Islet precursor cell (in vitro differentiated cells): ENCODE results near the gene CNTN1.

Experiments
- DNase-seq: peaks from one replicate; pipeline ENCODE4 v3.0.0-alpha.2; 2018

The CNTN1 gene

DNA sequence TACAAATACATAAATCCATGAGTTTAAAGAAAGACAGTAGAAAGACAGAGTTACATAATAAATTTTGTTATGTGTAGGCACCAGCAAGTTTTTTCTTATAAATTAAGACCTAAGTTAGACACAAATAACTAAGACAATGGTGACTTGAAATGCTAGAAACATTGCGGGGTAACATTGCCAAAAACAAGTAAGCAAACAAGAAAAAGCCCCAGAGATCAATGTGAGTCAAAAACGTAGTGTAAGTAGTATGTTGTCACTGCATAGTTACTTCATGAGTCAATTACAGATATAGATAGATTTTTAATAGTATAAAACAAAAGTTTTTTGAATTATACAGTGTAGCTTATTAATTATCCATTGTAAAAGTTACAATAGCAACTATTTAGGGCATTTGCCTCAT, 83.4 kb downstream of the CNTN1 start:
- no peak for DNase-seq

DNA sequence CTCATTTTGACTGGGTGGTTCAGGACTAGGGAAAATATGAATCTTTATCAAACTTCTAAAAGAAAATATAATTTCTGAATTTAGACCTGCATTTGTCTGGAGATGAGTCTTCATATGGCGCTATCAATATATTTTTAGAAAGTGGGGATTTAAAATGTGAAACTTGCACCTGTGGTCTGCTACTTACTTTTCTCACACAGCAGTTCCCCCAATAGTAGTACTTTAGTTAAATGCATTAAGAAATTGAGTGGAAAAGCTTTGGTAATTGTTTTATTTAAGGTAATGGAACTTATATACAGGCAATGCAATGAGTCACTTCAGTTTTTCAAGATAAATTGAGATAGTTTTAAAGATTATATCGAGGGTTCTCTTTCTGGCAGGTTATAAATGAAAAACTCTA, 91.9 kb downstream of the CNTN1 start:
- no peak for DNase-seq

DNA sequence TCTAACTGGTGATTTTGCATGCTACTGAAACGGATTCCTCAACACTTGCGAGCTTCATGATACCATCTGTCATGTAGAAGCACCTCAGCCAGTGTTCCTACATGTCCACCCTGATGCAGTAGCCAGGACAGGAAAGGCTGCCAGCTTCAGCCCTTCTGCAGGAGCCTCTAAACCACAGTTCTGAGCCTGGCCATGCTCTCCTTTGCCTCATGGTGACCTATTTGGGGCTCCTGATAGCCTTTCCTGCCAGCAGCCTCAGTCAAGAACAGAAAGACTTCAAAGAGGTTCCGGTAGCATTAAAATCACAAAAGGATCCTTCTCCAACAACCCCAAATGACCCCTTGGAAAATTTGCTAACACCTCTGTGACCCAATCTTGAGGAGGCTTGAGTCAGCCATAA, 96.0 kb downstream of the CNTN1 start:
- peak; percentile 79 for DNase-seq

DNA sequence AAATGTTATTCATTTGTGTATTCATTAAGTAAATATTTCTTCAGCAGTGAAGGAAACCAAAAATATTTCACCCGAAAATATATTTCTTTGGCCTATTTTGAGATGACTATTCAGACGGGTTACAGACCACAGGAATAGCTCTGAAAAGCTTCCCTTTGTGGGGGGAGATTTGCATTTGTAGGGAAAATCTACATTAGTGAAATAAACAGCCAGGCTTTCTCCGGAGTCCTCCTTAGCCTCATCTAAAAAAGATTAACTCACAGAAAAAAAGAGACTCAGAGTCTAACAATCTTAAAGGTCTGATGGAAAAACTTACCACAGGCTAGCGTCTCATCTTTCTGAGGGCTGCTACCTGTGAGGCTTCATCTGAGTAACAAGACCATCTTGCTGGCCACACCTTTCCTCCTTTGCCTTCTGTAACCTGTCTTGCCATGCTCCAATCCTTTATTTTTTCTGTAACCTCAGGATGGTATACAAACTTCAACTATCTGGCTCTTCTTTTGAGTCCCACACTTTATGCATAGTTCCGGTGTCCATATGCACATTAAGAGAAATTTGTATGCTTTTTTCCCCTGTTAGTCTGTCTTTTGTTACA, 100.7 kb downstream of the CNTN1 start:
- DNase-seq = no peak

DNA sequence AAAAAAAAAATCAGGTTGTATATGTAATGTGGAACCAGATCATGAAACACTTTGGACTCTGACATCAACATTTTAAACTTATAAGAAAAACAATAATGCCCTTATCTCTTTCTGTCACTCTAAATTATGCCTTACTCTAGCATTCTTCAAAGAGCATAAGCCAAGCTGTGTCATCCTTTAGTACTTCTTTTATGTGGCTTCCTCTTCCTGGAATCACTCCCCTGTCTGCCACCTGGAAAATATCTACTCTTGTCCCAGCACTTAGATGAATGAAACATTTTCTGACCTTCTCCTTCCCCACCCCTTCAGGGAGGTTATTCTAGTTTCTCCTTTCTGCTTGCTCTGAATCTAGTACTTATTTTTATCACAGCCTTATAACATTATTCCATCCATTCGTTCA, 101.2 kb downstream of the CNTN1 start:
- no peak for DNase-seq

DNA sequence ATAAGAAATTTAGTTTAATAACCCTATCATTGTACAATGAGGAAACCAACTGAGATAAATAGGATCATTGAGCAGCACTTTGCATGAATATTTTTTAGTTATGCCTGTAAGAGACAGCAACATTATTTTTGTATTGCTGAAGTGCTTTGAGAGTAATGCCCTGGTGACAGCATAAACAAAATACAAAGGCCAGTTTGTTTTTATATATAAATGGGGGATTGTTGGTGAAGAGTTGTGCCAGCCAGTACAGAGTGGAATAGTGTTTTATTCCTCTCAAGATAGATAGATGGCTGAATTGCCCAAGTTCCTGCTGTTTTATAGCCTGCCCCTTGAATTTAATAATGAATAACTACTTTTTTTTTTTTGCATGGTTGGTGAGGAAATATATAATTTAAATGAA, 101.8 kb downstream of the CNTN1 start:
- DNase-seq = no peak

DNA sequence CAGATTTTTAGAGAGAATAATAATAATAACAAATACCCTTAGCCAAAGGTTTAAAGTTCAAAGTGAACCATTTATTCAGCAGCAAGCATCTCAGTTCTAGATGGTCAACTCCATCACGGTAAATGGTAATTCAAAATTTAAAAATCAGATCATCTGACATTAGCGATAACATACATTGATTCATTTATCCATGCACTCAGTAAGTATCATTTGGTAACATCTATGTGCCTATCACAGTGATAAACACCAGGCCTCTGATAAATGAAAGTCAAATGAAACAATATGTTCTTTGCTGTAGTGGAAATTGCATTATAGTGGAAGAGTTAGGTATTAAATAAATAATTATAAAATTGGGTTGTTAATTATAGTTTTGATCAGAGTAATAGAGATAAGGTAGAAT, 108.8 kb downstream of the CNTN1 start:
- DNase-seq = no peak

DNA sequence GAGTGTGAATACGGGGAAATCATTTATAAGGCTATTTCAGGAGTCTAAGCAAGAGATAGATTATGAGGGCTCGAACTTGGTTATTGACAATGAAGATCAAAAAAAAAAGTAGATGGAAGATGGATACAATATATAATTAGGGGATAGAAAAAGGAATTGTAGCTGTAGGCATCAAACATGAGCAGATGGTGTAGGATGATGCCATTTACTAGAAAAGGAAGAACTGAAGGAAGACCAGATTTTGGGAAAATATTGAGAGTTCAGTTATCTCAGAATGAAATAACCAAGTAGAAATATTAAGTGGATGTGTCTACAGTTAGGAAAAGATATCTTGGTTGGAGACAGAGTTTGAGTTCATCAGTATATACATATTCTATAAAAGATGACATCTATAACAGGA, 109.6 kb downstream of the CNTN1 start:
- no peak for DNase-seq

DNA sequence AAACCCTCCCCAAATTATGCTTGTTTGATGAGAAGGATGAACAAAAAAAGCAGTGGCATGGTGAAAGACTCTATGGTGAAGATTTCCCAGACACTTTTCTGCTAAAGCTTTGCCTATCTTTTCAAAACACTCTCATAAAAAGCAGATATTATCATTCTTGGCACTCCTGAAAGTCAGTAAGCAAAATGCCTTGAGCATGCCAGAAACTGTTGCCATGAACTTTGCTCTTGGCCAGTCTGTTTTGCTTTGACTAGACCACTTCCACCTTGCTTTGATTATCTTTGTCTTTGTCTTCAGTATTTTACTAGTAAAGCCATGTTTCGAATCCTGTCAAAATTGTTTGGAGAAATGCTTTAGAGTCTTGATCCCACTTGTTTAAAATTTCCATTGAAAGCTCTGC, 110.4 kb downstream of the CNTN1 start:
- DNase-seq = no peak

DNA sequence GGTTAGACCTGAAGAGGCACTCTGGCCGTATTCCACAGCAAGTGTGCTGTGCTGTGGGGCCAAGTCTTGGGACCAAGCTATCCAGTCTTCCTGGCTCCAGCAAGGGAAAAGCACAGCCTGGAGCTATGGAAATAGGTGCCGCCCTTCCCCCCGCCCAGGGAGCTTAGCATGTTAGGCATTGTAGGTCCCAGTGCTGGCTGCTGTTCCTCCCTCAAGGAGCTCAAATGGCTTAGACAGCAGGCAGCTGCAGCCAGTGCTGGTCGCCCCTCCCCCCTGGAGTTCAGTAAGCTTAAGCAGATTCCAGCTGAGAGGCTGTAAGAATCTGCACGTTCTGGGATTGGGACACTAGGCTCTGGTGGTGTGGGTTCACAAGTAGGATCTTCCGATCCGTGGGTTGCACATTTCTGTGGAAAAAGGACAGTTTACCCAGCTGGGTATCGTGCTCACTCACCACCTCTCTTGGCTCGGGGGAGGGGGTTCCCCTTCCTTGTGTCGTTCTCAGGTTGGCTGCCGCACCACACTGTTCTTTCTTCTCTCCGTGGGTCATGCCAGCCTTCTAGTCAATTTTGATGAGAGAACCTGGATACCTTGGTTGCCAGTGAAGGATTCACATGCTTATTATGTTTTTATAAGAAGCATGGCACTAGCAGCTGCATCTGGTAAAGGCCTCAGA, 127.3 kb downstream of the CNTN1 start:
- DNase-seq = peak; percentile 98

DNA sequence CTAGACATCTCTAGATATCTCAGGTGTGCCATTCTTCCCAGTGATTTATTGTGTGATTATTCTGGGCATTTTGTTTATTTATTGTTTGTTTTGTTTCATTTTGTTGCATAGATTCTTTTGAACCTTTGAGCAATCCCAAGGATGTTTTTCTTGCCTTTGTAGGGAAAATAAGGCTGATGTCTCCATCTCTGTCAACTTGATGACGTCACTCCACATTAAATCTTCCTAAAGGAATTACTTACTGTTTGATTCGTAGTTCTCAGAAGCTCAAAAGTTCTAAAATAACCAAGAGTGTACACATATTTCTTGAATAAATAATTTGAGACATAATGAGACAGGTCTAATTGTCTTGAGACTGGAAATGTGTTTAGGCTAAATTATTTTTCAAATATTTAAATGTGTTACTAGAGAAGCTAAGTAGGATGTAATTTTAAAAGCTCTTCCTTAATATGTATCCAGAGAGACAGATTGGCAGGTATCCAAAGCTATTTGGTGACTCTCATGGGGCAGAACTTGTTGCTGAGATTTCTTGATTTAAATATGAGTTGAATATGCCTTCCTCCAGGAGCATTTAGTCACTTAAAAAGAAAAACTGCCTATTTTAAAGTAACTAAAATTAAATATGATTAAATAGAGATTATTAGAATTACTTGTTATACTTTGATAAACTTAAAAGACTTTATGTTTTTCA, 128.7 kb downstream of the CNTN1 start:
- no peak for DNase-seq

DNA sequence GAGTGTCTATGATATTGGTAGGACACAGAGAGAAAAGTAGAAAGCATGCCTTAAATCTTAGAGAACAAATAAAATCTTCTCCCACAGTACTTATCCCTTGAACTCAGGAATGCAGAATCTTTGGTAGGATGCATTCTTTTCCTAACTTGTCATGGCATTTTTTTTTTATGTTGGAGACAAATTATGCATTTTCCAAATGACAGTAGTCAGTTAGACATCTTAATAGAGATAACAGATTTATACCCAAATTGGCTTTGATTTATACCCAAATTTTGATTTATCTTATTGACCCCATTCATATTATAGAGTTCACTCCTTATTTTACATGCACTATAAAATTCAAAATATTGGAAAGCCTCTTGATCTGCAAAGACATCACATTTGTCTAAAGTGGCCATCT, 132.9 kb downstream of the CNTN1 start:
- DNase-seq = no peak

DNA sequence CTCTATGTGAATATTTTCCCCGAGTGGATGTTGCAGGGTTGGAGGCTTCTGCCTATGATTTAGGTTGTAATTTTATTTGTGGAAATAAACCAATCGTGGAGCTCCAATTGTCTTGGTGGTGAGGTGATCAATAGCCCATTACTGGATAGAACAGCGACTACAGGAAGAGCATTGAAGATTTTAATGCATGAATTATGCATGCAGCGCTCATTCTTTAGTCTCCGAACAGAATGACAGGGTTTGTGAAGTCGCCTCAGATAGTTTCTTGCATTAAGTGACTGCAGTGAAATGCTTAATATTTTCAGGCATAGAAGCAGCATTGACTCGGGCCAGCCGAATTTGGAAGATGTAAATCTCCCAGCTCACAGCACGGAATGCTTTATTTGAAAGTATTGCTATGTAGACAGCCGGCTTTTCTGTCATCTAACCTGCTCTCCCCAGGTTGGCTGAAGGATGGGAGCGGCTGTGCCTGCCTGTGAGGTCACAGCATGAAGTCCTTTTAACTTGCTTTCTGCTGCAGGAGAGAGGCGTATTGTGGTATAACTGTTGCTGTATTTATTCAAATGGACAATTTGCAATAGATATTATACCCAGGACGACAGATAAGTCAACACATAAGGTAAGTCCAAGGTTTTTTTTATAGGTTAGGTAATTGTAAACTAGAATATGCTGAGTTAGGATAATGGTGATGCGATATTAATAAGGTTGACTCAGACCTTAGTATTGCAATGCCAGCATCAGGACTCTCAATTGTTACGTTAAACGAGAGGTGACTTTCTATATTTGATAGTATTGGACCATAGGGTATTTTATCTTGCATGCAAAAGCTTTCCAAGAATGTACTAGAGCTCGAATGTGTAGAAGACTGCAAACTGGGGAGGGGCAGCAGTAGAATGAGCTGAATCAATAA, 135.7 kb downstream of the CNTN1 start:
- DNase-seq = peak; percentile 62

DNA sequence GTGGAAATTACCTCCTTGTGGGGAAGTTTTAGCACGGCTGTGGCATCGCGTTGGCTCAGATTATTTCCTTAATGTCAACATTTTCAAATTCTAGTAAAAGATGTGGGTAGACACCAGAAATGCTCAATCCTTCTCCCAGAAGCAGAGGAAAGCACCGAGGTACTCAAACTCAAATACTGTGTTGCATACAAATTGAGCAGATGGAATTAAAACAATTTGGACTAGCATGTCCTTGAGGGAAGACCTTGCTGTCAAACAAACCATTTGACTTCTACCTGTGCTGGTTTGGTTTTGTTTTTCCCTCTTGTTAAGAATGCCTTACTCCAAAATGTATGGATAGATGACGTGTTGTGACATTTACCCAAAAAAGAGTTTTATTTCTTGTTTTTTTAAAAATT, 136.4 kb downstream of the CNTN1 start:
- DNase-seq = no peak

DNA sequence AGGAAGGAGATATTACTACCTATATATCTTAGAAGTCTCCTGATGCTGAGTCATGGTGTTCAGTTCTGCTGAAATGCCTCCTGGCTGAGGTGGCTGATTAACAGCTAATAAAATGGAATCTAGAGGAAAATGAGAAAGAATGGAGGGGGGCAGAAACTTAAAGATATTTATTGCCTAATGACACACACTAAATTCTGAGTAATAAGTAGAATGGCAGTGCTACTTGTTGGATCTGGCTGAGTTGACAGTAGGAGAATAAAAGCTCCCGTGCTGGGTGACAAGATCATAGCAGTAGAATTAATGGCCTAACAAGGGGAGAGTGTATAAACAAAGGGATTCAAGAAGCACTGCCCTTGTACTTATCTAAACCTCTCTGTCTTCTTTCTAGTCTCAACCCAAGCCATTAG, 137.5 kb downstream of the CNTN1 start:
- peak; percentile 58 for DNase-seq

DNA sequence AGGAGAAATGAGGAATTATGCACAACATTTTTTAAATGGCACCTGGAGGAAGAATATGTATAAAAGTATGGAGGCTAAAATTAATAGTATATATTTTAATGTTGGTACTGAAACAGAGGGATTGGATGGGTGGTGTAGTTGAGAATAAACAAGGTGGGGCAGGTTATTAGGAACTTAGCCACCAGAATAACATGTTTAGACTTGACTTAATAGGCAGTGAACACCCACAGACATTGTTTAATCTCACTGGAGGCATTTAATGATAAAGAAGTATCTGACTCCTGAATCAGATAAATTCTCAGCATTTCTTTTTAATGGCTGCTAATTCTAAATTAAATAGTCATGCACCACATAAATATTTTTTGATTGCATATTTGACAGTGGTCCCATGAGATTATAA, 139.7 kb downstream of the CNTN1 start:
- DNase-seq = no peak

DNA sequence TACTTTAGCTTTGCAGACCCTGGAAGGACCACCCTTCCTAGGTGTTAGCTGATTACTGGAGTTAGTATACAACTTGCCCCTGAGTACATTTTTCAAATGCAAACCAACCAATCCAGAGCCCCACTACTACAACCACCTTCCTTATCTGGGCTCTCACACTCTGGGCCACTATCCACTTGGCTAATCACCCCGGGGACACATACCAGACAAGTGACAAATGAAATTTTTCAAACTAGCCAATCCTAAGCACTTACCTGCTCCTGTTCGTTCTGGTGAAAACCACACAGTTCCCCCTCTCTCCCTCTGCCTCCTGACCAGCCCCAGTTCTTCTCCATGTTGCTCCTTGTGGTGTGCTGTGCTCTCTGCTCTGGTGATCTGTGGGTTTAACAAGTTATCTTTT, 140.4 kb downstream of the CNTN1 start:
- DNase-seq = peak; percentile 63

DNA sequence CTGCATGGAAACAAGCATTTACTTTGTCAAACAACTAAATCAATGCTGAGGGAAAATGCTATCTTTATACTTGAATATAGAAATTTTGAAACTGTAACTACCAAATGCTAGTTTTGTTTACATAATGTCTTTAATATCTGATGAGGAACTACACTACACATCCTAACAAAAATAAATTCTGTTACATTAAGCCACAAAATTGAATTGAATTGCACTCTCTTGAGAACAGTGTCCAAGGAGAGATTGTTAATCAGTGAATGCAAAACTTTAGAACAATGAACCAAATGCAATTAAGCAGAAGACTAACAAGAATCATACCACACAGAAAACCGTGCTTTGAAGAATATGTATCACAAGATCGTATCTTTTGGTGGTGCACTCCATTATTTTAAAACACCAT, 141.6 kb downstream of the CNTN1 start:
- DNase-seq = no peak

DNA sequence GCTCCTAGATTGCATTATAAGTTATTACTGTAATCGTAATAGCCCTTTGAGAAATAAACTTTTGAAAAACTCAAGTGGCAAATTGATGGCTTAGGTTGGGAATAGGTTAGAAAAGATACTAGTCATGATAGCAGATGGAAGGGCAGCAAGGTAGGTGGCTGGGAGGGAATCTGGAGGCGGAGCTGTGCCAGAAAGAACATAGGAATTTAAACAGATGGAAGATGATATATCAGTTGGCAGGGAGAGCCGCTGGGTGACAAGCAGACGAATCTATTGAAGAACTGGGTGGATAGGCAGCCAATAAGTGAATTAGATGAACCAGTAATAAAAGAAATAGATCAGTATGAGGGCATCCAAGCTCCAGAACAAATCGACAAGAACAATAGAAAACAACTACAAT, 142.1 kb downstream of the CNTN1 start:
- DNase-seq = no peak

DNA sequence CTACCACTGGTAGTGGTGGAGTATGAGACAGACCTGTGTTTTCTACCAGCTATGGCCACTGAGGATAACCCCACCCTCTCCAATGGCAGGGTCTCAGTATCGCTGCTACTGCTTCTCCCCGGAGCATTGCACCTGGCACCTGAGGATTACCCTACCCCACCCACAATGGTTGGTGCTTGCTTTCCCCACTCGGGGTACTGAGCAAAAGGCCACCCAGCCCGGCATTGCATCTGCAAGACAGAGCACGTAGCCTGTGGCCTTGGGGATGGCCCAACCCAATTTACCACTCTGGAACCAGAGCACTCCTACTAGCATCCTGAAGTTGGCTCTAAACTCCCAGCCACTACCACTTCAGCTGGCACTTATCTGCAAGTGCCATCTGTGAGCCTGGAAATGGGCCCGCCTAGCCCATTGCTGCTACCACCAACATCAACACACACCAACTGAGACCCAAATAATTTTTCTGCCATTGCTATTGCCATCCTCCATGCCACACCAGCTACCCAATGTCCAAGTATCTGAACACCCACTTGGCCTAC, 145.7 kb downstream of the CNTN1 start:
- no peak for DNase-seq

DNA sequence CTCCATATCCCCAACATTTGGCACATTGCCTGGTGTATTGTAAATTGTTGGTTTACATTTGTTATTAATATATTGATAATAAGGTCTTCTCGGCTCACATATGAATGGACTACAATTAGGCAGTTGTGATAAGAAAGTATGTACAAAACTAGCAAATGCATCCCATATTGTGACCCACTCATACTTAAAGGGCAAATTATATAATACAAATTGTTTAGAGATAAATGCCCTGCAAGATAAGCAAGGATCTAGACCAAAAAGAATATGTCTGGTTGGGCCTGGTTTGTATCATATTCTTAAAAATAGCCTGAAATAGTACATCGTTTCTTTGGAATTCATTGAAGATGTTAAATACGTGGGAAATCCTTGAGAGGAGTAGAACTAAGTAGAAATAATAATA, 151.3 kb downstream of the CNTN1 start:
- DNase-seq = no peak

DNA sequence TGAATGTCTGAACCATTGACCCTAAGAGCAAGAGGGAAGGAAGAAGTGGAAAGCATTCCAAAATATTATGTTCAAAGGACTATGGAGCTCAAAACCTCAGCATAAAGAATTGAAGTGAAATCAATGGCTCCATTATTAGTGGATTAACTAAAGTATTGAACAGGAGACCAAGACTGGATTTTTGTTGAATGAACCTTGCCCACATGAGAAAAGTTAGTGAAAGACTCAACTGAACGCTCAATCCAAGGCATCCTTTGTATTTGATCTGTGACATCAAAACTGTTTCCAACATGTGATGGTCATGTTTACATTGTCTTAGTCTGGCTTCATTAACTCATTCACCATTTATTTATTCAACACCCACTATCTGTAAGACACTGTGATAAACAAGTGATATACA, 161.0 kb downstream of the CNTN1 start:
- no peak for DNase-seq

DNA sequence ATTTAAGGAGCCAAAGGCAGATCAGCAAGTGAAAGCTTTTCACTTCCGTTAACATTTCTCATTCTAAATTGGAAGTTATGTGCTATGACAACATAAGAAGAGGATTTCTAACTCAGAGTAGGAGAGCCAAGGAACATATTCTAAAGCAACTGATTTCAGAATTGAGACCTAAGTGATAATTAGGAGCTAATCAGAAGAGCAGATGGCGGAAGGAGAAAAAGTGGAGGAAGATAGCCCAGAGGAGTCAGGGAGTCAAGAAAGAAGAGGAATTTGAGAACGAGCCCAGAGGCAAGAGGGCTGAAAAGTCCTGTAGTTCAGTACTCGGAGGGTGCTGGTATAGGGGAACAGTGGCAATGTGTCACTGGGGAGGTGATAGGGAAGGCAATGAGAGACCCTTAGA, 162.4 kb downstream of the CNTN1 start:
- DNase-seq = no peak
